Activated T-cell treated with anti-CD3 and anti-CD28 coated beads for 24 hours (primary cell): Measurements from ENCODE around the gene TLR2.
"Not testable (repeated sequence)": the region's sequence is repeated elsewhere in the genome, so short reads cannot be mapped to it uniquely, and the experiment has no call there.

ENCODE experiments used
- DNase-seq: peaks from one replicate; pipeline ENCODE4 v3.0.0-alpha.2; 2020; ENCODE audit warnings: low read depth

Gene TLR2

DNA sequence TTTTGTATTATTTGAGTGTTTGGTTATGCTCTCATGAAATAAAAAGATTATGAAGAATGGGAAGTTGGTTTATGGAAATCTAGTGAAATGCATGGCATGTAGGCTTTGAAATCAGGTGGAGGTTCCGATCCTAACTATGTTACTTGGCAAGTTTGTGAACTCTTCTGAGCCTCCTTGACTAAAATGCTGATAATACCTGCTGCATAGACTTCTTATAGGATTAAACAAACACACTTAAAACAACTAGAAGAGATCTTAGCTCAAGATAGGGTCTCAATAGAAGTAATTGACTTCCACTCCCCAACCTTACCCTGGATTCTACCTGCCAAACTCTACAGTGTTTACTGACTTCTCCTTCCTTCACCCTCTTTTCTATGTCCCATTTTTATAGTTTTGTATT lies 22.2 kb upstream of the TLR2 start:
- no peak for DNase-seq

DNA sequence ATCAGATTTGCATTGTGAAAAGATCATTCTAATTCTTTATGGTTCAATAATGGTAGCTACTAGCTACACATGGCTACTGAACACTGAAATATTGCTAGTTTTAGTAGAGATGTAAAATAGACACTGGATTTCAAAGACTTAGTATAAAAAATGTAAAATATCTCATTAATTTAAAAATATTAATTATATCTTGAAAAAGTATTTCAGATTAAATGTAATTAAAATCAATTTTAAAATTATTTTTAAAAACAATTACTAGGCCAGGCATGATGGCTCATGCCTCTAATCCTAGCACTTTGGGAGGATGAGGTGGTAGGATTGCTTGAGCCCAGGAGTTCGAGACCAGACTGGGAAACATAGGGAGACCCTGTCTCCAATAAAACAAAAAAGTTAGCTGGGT lies 20.4 kb upstream of the TLR2 start:
- no peak for DNase-seq

DNA sequence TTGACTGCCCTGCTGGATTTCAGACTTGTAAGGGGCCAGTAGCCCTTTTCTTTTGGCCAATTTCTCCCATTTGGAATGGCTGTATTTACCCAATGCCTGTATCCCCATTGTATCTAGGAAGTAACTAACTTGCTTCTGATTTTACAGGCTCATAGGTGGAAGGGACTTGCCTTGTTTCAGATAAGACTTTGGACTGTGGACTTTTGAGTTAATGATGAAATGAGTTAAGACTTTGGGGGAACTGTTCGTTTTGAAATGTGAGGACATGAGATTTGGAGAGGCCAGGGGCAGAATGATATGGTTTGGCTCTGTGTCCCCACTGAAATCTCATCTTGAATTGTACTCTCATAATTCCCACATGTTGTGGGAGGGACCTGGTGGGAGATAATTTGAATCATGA lies 17.6 kb upstream of the TLR2 start:
- DNase-seq: not testable (repeated sequence)

DNA sequence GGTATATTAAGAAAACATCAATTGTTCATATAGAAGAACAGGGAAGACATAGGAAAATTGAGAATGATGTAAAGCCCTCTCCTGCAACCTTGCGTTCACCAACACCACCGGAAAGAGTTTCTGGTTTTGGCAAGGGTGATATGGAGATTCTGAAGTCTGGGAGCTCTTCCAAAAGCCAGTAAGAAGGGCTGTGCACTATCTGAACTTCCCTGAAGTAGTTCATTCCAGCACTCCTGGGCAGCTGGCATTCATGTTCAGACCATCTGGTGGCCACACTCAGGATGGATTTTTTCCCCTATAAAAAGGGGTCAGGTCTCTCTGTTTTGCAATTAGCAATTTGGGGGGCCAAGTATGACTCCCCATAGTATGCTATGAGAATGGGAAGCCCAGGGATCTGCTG lies 15.4 kb upstream of the TLR2 start:
- DNase-seq: no peak

DNA sequence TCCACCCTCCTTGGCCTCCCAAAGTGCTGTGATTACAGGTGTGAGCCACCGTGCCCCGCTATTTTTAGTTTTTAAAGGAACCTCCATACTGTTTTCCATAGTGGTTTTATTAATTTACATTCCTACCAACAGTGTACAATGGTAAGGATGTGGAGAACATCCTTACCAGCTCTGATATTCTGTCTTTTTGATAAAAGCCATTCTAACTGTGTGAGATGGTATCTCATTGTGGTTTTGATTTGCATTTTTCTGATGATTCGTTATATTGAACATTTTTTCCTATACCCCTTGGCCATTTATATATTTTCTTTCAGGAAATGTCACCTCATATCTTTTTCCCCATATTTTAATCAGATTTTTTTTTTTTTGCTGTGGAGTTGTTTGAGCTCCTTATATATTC lies 14.2 kb upstream of the TLR2 start:
- no peak for DNase-seq

DNA sequence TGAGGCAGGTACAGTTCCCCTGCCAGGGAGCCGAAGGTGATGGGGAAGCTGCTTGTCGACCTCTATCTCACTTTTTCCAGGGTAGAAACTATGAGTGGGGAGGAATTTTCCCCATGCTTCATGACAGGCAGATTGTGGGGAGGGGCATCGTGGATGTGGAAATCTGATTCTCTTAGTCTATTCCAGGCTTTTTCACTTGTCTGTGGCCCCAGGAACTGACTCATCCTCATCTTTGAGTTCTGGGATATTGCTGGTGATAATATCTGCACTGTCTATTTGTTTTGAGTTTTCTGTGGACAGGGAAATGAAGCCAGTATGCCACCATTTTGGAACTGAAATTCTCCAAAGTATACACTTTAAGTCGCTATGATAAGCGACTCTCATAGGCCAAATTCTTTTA lies 7.6 kb upstream of the TLR2 start:
- DNase-seq: no peak

DNA sequence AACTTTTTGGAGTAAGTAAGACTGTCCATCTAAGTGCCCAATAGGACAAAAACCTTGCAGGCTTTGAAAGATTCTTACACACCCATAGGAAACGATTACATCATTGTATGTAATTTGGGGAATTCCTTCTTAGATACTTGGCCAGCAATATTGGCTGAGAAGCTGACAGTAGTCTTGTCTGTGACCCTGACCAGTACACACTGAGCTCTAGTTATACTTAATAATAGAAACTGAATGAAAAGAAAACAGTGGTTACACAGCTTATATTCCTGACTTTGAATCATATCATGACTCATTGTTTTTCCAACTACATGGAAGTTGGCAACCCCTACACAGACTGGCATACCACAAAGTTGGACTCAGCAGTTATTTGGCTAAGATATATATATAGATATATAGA lies 7.1 kb upstream of the TLR2 start:
- DNase-seq: no peak

DNA sequence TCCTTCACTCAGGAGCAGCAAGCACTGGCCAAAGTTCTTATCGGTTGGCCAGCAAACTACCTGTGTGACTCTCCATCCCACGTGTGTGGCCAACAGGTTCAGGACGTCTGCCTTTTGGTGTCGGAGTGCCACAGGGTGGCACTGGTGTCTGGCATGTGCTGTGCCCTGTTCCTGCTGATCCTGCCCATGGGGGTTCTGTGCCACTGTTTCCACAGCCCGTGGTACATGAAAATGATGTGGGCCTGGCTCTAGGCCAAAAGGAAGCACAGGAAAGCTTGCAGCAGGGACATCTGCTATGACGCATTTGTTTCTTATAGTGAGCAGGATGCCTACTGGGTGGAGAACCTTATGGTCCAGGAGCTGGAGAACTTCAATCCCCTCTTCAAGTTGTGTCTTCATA lies 4.6 kb upstream of the TLR2 start:
- DNase-seq: no peak

DNA sequence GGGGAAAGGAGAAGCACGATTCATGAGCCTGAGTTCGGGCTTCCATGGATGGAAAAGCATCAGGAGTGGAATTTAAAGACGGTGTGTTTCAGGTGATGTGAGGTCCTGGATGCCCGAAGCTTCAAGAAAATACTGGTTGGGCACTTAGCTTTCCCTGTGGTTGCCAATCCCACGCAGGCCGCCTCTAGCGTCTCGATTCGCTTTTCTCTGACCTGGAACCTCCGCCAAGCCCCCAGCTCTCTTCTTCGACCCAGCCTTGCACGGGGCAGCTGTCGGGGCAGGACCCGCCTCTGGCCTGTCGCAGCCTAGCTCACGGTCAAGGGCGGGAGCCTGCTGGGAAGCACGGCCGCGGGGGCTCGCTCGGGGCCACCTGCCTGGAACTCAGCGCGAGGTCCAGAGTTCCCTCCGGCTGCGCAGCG lies 308 bp upstream of the TLR2 start:
- DNase-seq: no peak

DNA sequence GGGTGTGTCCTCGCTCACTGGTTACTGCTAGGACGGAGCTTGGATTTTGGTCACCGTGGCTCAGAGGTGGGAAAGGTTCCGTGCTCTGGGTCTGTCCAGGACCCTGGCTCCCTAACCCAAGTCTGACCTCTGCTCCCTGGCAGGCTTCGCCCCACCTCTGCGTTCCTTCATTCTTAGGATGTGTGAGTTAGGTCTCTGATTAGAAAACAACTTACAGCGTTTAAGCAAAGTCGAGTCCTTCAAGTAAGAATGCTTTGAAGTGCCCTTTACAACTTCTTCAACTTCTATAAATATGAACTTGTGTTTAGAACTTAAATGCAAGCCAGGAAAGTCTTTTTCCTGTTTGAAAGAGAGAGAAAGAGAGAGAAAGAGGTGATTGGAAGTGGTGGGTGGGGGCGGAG lies 891 bp downstream of the TLR2 start:
- no peak for DNase-seq

DNA sequence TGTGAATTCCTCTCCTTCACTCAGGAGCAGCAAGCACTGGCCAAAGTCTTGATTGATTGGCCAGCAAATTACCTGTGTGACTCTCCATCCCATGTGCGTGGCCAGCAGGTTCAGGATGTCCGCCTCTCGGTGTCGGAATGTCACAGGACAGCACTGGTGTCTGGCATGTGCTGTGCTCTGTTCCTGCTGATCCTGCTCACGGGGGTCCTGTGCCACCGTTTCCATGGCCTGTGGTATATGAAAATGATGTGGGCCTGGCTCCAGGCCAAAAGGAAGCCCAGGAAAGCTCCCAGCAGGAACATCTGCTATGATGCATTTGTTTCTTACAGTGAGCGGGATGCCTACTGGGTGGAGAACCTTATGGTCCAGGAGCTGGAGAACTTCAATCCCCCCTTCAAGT lies 20.4 kb downstream of the TLR2 start:
- DNase-seq: no peak

DNA sequence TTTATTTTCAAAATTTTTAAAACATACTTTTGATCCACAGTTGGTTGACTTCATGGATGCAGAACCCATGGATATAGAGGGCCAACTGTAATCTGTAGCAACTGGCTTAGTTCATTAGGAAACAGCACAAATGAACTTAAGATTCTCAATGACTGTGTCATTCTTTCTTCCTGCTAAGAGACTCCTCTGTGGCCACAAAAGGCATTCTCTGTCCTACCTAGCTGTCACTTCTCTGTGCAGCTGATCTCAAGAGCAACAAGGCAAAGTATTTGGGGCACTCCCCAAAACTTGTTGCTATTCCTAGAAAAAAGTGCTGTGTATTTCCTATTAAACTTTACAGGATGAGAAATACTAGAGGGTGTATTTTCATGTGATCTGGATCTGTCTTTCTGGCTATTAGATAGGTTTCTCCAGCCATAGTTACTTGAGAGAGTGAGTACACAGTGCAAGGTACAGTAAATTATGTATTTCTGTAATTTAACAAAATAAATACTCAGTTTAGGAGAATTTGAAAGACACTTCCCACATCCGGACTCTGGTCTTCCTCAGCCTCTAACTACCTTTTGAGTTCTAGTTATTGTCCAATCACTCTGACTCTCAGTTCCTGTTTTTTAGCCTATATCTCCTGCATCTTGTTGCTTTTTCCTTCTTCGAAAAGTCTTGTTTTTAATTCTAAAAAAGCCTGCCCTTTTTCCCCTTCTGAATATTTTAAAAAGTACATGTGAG lies 21.8 kb downstream of the TLR2 start:
- no peak for DNase-seq

DNA sequence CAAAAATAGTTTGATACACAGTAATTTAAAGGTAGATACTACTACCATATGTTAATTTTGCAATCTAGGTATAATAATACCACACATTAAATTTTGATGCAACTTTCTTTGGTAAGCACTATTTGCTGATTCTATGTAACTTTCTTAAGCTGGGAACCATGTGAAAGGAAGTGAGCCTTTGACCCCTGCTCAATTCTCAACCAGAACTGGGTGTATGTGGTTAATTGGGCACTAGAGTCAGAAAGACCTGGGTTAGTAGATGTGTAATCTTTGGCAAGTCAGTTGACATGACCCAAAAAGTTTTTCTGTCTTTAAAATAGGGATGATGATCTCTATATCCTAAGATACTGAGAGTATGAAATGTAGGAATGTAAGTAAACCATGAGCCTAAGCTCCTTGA lies 22.4 kb downstream of the TLR2 start:
- DNase-seq: no peak

DNA sequence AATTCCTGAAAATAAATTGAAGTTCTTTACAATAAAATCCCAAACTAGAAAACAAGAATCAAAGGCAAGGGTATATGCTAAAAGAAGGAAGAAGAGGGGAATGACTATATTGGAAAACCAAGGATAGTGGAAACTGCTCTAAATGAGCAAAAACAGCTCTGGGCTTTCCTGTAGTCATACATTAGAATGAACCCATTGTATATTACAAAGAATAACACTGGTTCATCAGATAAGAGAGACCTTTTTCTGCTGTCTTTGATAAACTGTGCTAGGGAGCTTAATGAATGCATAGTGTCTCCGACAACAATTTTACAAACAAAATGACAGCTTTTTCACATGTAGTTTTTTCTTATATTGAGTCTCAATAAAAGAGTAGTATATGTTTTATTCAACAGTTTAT lies 26.6 kb downstream of the TLR2 start:
- no peak for DNase-seq

DNA sequence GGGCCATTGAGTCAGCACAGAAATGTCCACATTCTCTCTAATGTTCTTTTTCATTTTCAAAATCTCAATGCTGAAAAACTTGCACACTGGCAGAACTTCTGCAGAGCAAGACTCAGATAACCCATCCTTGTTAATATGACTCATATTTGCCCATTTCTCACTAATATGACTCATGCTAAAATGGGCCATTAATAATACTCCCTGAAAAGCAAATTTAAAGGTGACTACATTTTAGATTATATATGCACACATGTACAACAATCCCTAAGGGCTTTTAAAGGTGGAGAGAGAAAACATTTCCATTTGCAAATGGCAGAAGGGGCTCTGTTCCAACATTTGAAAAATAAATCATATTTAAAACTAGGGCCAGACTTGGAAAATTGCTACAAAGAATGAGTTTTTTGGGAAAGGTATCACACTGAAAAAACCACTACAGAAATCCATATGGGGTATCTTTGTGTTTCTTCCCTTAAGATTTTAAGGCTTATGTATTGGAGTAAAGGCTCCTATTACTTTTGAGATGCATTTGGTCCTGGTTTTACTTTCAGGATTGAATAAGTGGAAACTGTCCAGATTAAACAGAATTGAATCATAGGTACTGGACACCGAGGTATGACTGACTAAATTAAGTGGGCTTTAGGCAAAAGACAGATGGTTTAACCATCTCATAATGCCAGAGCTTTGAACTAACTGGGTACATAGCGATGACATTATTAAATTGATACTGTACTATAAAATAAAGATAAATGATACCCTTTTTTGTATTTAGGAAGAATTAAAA lies 30.0 kb downstream of the TLR2 start:
- no peak for DNase-seq

DNA sequence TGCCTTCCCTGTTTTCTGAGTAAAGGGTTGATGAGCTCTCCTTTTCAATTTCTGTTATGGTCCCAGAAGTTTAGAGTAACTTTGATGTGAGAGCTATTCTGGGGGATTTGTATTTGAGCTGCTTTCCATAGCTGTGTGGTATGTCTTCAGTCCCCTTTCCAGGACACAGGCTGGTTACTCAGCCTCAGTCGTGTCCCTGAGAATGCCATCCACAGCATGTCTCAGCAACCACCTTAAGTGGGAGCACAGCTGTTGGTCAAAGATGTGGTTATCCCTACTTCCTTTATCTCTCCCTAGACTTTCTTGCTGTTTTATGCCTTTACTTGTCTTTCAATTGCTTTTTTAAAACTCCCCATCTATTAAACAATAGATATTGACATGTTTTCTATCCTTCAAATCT lies 38.0 kb downstream of the TLR2 start:
- DNase-seq: no peak

DNA sequence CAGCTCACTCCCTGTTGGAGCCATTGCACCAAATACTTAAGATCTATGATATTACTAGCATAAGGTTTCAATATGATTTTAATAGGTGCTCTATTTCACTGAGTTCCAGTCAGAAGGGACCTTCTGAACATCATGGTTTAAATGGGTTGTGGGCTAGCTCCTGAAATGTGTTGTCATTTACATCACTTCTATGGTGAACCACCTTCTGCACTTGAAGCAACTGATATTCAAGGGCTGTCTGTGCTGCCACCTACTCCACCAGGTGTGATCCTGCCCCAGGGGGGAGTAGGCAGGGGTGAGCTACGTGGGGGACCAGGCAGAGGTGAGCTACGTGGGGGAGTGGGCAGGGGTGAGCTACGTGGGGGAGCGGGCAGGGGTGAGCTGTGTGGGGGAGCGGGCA lies 40.5 kb downstream of the TLR2 start:
- no peak for DNase-seq

DNA sequence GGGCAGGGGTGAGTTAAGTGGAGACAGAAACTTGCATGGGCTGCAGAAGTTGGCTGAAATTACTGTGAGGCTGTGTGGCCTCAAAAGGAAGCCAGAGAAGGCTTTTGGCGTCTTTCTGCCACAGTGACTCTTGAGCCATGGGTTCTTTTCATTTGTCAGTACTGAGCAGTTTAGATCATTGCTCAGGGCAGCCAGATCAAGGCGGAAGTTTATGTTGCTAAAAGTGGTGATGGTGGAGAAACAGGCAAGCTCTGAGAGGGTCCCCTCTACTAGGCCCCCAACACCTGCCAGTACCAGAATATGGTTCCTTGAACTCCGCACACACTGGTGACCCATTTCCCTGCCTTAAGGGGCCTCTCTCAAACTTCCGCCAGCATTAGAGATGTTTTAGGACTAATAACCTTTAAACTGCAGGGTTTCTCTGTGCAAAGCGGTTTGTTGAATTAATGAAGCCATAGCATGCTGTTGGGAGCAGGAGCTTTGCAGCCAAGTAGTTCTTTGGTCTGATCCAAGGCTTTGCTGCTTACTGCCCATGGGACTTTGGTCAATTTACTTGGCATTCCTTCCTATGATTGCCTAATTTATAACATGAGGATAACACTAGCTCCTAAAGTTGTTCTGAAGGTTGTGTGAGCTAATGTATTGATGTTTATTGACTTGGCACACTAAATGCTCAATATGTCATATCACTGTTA lies 41.2 kb downstream of the TLR2 start:
- DNase-seq: no peak

DNA sequence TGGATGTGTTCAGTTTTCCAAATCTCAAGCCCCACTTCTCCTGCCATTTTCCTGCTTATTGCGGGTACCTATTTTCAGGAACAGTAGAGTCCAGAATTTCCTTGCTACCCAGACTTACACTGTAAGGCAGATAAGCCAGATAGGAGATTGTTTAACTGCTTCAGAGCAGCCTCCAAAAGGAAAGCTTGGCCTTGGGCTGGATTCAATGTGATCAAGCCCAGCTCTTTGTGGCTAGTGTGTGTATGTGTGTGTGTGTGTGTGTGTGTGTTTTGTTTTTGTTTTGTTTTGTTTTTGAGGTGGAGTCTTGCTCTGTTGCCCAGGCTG lies 41.7 kb downstream of the TLR2 start:
- no peak for DNase-seq

DNA sequence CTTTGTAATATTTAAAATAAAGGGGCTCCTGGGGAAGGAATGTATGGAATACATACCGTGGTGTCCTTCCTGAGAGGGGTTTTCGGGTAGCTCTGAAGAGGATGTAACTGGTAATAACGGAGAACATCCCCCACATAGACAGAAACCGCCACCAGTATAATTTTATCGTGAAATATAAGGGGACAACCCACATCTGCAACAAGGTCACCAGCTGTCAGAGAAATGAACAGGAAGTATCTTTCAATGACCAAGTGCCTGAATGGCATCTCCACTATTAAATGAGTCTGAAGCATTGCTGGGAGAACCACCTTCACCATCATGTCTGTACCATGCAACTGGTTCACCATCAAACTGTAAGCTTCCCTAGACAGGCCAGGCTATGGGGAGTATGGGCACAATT lies 44.1 kb downstream of the TLR2 start:
- DNase-seq: no peak

DNA sequence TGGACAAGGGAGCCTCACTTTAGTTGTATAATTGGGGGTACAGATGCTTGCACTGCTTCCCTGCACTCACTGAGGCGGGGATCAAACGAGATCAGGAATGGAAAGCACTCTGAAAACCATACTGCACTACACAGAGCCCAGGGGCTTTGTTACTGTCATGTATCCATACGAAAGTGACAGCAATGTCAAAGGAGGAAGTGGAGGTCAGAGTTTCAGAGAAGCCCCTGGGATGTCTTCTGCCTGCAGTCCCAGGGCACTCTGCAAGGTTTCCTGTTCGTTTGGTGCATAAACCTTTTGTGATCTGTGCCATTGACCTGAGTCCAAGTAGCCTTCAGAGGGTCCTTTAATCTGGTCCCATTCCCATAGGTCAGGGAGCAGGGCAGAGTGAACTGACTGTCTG lies 44.6 kb downstream of the TLR2 start:
- no peak for DNase-seq

DNA sequence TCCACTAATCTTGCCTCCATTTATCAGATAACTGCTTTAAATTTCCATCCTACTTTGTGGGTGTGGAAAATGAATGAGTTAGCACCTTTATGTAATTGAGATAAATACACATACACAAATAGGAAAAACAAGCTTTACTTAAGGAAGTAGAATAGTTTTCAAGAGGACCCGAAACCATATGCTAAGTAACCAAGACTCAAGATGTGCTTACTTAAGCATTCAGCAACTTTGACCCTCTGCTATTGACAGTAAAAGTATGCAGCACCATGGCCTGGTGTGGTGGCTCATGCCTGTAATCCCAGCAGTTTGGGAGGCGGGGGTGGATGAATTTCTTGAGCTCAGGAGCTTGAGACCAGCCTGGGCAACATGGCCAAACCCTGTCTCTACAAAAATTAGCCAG lies 45.8 kb downstream of the TLR2 start:
- no peak for DNase-seq

DNA sequence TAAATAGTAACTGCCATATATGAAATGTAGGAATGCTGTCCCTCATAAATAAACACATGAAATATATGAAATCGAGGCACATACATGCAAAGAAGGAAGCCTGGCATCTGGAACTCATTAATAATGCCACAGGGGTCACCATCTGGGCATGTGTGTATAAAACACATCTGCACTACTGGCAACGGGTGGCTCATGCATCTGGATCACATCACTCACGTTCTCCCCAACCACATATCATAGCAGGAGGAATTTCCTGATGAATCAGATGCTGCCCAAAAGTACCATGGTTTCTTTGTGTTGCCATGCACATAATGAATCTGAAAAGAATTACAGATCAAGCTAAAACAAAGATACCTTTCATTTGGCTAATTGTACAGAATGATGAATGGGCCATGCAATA lies 47.2 kb downstream of the TLR2 start:
- DNase-seq: no peak
